Lower leg skin (tissue), 3 donors: Measurements from ENCODE around the gene STAT6.

Source experiments
- POLR2A ChIP-seq, 2 donors: fragments of 450-650 bp; IDR thresholded peaks; one replicate each; pipeline ENCODE4 v1.6.1; 2016 to 2017; ENCODE audit warnings: antibody characterized with exemption in 2 of 2, mild to moderate bottlenecking in 1 of 2, moderate library complexity in 1 of 2
- TF ChIP-seq, protein P1 (sequence below), 3 donors: fragments of 450-650 bp; IDR thresholded peaks; one replicate each; pipeline ENCODE4 v1.5.1; 2016; ENCODE audit warnings: antibody characterized with exemption in 3 of 3, mild to moderate bottlenecking in 3 of 3, moderate library complexity in 2 of 3

DNA sequence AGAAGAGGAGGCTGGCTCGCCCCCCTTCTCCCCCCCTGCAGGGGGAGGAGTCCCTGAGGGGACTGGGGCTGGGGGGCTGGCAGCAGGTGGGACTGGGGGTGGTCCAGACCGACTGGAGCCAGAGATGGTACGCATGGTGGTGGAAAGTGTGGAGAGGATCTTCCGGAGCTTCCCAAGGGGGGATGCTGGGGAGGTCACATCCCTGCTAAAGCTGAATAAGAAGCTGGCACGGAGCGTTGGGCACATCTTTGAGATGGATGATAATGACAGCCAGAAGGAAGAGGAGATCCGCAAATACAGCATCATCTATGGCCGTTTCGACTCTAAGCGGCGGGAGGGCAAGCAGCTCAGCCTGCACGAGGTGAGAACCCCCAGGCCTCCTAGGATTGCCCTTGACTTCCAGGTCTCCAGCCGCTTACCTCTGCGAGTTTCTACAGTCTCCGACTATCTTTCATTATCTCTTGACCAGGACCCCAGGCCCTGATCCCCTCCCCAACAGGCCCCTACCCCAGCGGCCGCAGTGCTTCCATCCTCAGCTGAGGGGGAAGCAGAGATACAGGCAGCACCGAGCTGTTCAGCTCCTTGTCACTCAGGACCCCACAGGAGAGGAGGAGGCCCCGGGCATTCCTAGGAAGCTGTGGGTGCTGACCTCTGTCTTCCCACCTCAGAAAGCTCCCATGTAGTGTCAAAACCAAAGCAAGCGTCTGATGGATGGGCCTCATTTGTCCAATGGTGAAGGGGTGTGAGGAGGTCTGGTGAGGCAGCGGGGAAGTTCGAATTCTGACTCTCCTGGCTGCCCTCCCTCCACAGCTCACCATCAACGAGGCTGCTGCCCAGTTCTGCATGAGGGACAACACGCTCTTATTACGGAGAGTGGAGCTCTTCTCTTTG is 19.3 kb downstream of the STAT6 start:
- no peak for TF ChIP-seq POLR2A (IDR thresholded peaks at IDR 0.05)
- TF ChIP-seq, protein P1, sequence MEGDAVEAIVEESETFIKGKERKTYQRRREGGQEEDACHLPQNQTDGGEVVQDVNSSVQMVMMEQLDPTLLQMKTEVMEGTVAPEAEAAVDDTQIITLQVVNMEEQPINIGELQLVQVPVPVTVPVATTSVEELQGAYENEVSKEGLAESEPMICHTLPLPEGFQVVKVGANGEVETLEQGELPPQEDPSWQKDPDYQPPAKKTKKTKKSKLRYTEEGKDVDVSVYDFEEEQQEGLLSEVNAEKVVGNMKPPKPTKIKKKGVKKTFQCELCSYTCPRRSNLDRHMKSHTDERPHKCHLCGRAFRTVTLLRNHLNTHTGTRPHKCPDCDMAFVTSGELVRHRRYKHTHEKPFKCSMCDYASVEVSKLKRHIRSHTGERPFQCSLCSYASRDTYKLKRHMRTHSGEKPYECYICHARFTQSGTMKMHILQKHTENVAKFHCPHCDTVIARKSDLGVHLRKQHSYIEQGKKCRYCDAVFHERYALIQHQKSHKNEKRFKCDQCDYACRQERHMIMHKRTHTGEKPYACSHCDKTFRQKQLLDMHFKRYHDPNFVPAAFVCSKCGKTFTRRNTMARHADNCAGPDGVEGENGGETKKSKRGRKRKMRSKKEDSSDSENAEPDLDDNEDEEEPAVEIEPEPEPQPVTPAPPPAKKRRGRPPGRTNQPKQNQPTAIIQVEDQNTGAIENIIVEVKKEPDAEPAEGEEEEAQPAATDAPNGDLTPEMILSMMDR (IDR thresholded peaks at IDR 0.05), result no peak
